Measurements from ENCODE around the gene NUP188. TPM values are rescaled to one million over a fixed set of nuclear protein-coding genes. Genes with fewer than 3 reads are reported as not detected.

Gene NUP188
- total RNA-seq, 1 donor from 2014 or later: 66.7 TPM

- Histone ChIP-seq H3K27ac (no peak overlapping the region), H3K4me3 (no peak overlapping the region), H3F3A (ENCODE audit: low read depth) (peaks cover 13% of the 10 kb centered on the region), H3K4me1 (peaks cover 15% of the 10 kb centered on the region), H3K27me3 (no peaks in the 10 kb centered on the region), H3K36me3 (no peaks in the 10 kb centered on the region), H3K79me2 (ENCODE audit: low read depth) (peaks cover 11% of the 10 kb centered on the region), H3K9ac (no peak overlapping the region), H3K4me2 (no peak overlapping the region), H3K9me3 (ENCODE audit: low read depth) (no peaks in the 10 kb centered on the region), H4K20me1 (ENCODE audit: low read depth) (peaks cover 8% of the 10 kb centered on the region), H2AFZ (replicated peaks) (no peak overlapping the region)
- no peak for DNase-seq (ENCODE audit: low spot score)
- TF ChIP-seq EZH2phosphoT487 (IDR thresholded peaks at IDR 0.05) (no peak), EZH2 (IDR thresholded peaks at IDR 0.05) (no peak), CTCF (IDR thresholded peaks at IDR 0.05) (no peak)
- H3K27me3 Mint-ChIP-seq (ENCODE audit: insufficient read depth, low read depth): peaks cover 6% of the 10 kb centered on the region
- H3K4me3 Mint-ChIP-seq: no peak overlapping the region
- no peak overlapping the region for H3K27ac Mint-ChIP-seq
- H3K9me3 Mint-ChIP-seq: no peaks in the 10 kb centered on the region
- H3K4me1 Mint-ChIP-seq: peaks cover 24% of the 10 kb centered on the region
- H3K36me3 Mint-ChIP-seq: peaks cover 16% of the 10 kb centered on the region
Observed at GRCh38 chr9:128916745-128917144, 30.8 kb upstream of the NUP188 start.

GRCh38 chr9:128917151-128917849 lies 30.2 kb upstream of the NUP188 start:
- Mint-ChIP-seq H3K27me3 (ENCODE audit: insufficient read depth, low read depth) (peaks cover 6% of the 10 kb centered on the region), H3K4me3 (no peak overlapping the region), H3K4me1 (peaks cover 25% of the 10 kb centered on the region), H3K27ac (no peak overlapping the region), H3K9me3 (no peaks in the 10 kb centered on the region), H3K36me3 (peaks cover 16% of the 10 kb centered on the region)
- H3K79me2 ChIP-seq (ENCODE audit: low read depth): peaks cover 11% of the 10 kb centered on the region
- no peak overlapping the region for H3K4me2 ChIP-seq
- no peak for DNase-seq (ENCODE audit: low spot score)
- TF ChIP-seq EZH2phosphoT487 (IDR thresholded peaks at IDR 0.05) (no peak), CTCF (IDR thresholded peaks at IDR 0.05) (no peak), EZH2 (IDR thresholded peaks at IDR 0.05) (no peak)
- H3K27ac ChIP-seq: no peak overlapping the region
- H3K36me3 ChIP-seq: no peaks in the 10 kb centered on the region
- peaks cover 11% of the 10 kb centered on the region for H3K4me1 ChIP-seq
- peaks cover 18% of the 10 kb centered on the region for H3F3A ChIP-seq (ENCODE audit: low read depth)
- H3K4me3 ChIP-seq: no peak overlapping the region
- no peaks in the 10 kb centered on the region for H3K9me3 ChIP-seq (ENCODE audit: low read depth)
- H3K9ac ChIP-seq: no peak overlapping the region
- peaks cover 7% of the 10 kb centered on the region for H4K20me1 ChIP-seq (ENCODE audit: low read depth)
- H3K27me3 ChIP-seq: no peaks in the 10 kb centered on the region
- no peak overlapping the region for H2AFZ ChIP-seq (replicated peaks)

GRCh38 chr9:128918921-128919320 lies 28.6 kb upstream of the NUP188 start:
- peaks cover 6% of the 10 kb centered on the region for H3K27me3 Mint-ChIP-seq (ENCODE audit: insufficient read depth, low read depth)
- no peak overlapping the region for H3K4me3 ChIP-seq
- H3F3A ChIP-seq (ENCODE audit: low read depth): peaks cover 26% of the 10 kb centered on the region
- H3K9me3 Mint-ChIP-seq: no peaks in the 10 kb centered on the region
- no peaks in the 10 kb centered on the region for H3K9me3 ChIP-seq (ENCODE audit: low read depth)
- H3K79me2 ChIP-seq (ENCODE audit: low read depth): peaks cover 6% of the 10 kb centered on the region
- no peak overlapping the region for H3K27ac Mint-ChIP-seq
- no peaks in the 10 kb centered on the region for H3K36me3 ChIP-seq
- H3K4me1 ChIP-seq: peaks cover 8% of the 10 kb centered on the region
- H3K4me3 Mint-ChIP-seq: no peak overlapping the region
- H3K36me3 Mint-ChIP-seq: peaks cover 12% of the 10 kb centered on the region
- peaks cover 19% of the 10 kb centered on the region for H3K4me1 Mint-ChIP-seq
- no peak for DNase-seq (ENCODE audit: low spot score)
- H3K9ac ChIP-seq: no peak overlapping the region
- no peak overlapping the region for H3K27ac ChIP-seq
- H3K4me2 ChIP-seq: no peak overlapping the region
- H2AFZ ChIP-seq (replicated peaks): no peak overlapping the region
- no peak for TF ChIP-seq CTCF (IDR thresholded peaks at IDR 0.05)
- no peak for TF ChIP-seq EZH2 (IDR thresholded peaks at IDR 0.05)
- H4K20me1 ChIP-seq (ENCODE audit: low read depth): peaks cover 3% of the 10 kb centered on the region
- H3K27me3 ChIP-seq: no peaks in the 10 kb centered on the region
